ENCODE data around the gene ELMOD1.

GRCh38 chr11:107594736-107595135, 3.8 kb downstream of the ELMOD1 start:
- TF ChIP-seq CTCF (IDR thresholded peaks at IDR 0.05 in 4 of 5, conservative IDR thresholded peaks at IDR 0.05 in 1 of 5) (no peak), POLR2A (IDR thresholded peaks at IDR 0.05) (no peak)

Measured in gastrocnemius medialis (tissue), 4 donors.